Stomach (tissue), 4 donors: ENCODE results near the gene FXN.

Source experiments
- EP300 ChIP-seq: sonication (generic); formaldehyde crosslinking; IDR thresholded peaks from one replicate; pipeline ENCODE4 v1.6.1; 2017; ENCODE audit warnings: antibody characterized with exemption
- POLR2AphosphoS5 ChIP-seq, 3 donors: sonication (generic); formaldehyde crosslinking; IDR thresholded peaks; one replicate each; pipeline ENCODE4 v1.6.1; 2016; ENCODE audit warnings: antibody characterized with exemption in 3 of 3

GRCh38 chr9:69121155-69122081, 85.9 kb downstream of the FXN start:
- TF ChIP-seq POLR2AphosphoS5 (IDR thresholded peaks at IDR 0.05) = peak in 2 of 3 donors; percentile 21 to 59
- no peak for TF ChIP-seq EP300
